Ovary (tissue), 9 donors: ENCODE data around the gene MTO1. TPM values are rescaled to one million over a fixed set of nuclear protein-coding genes. Genes with fewer than 3 reads are reported as not detected.
"Not testable (repeated sequence)": the region's sequence is repeated elsewhere in the genome, so short reads cannot be mapped to it uniquely, and the experiment has no call there.

Source experiments
- DNase-seq, 5 donors: peaks; one replicate each; pipeline ENCODE4 v3.0.0-alpha.2; 2019 to 2020
- H3K27ac ChIP-seq, 2 donors: fragments of 200-600 bp; one replicate each; pipeline versions ENCODE4 v1.5.1 to v1.8.0; 2019 to 2022
- H3K27me3 ChIP-seq: fragments of 200-600 bp; one replicate; pipeline ENCODE4 v1.8.0; 2022
- H3K36me3 ChIP-seq: fragments of 200-600 bp; sonication (generic); one replicate; pipeline ENCODE4 v1.5.1; 2019
- H3K4me1 ChIP-seq: one replicate; pipeline ENCODE4 v1.8.1; 2013; ENCODE audit warnings: mild to moderate bottlenecking, moderate library complexity; ENCODE audit not compliant: insufficient read depth
- H3K4me3 ChIP-seq: fragments of 200-600 bp; sonication (generic); one replicate; pipeline ENCODE4 v1.5.1; 2017
- H3K9me3 ChIP-seq, 2 donors: fragments of 200-600 bp in 1 of 2; sonication (generic) in 1 of 2; one replicate each; pipeline versions ENCODE4 v1.5.1 to v1.8.1; 2013 to 2019; ENCODE audit warnings: mild to moderate bottlenecking in 1 of 2, moderate library complexity in 1 of 2
- EP300 ChIP-seq: sonication (generic); formaldehyde crosslinking; IDR thresholded peaks from one replicate; pipeline ENCODE4 v1.6.1; 2017; ENCODE audit warnings: antibody characterized with exemption
- POLR2A ChIP-seq: fragments of 450-650 bp; IDR thresholded peaks from one replicate; pipeline ENCODE4 v1.6.1; 2017; ENCODE audit warnings: antibody characterized with exemption, mild to moderate bottlenecking, moderate library complexity
- WGBS, 3 donors: extraction: QIAGEN DNeasy Blood & Tissue Kit in 1 of 3; methylation state at CpG; one replicate each; pipeline versions ENCODE4 v1.1.5 to v1.1.7; 2013 to 2017; 5-methylcytosine and 5-hydroxymethylcytosine counted together
- intact Hi-C, 4 donors: fragments of 100-400 bp; cut with DNase I; formaldehyde crosslinking; loops; one replicate each; pipeline versions ENCODE4 v1.11.0 to v1.15.1; 2022 to 2023
- polyA plus RNA-seq, 2 donors: library from polyadenylated mRNA; stranded (reverse); fragments of 200-250 nt in 1 of 2; fragments of 350-450 nt in 1 of 2; fragmentation: Illumina TruSeq in 1 of 2; extraction: RNeasy Lipid Tissue Mini Kit (QIAGEN cat#74804) in 1 of 2; gene quantifications; one replicate each; pipeline ENCODE4 v1.2.3, GENCODE V29; 2013 to 2014
- small RNA-seq: library from RNA; depleted of rRNA; stranded (forward); fragments of <200 nt; gene quantifications from one replicate; pipeline ENCODE3, GENCODE V24; 2016
- total RNA-seq, 7 donors: library from RNA; depleted of rRNA in 2 of 7; stranded (reverse); fragments of >200 nt in 2 of 7; fragmentation: NEBNext Ultra II Directional in 3 of 7; extraction: Animal tissue kit (Norgen Biotek cat#: 25700) in 3 of 7; gene quantifications; one replicate each; pipeline versions ENCODE4 v1.1.0 to v1.2.4, GENCODE V29; 2016 to 2023
- TF ChIP-seq, protein P1 (sequence below), 3 donors: fragments of 450-650 bp in 2 of 3; fragments of 200-600 bp in 1 of 3; IDR thresholded peaks; one replicate each; pipeline versions ENCODE4 v1.5.1 to v1.8.0; 2016 to 2022; ENCODE audit warnings: antibody characterized with exemption in 3 of 3, mild to moderate bottlenecking in 1 of 3
- donor health status: DM: no; HTN: no; CAD: no; lungs with moderate emphysema.
- donor health status: DM: no; HTN: no; CAD: no.
- donor health status: Bipolar disorder and iron deficiency.
- donor health status: DM: yes; HTN: yes; CAD: no.
- donor health status: DM: no; HTN: no; CAD: no.
- donor health status: DM: yes; HTN: yes; CAD: no.

The MTO1 gene
- total and polyA plus RNA-seq, 9 donors = 19.8 to 43.1 (median 31.0) TPM

GRCh38 chr6:73548458-73549446, 87.2 kb downstream of the MTO1 start:
- DNase-seq = no peak
- Histone ChIP-seq H3K36me3 (no peaks in the 10 kb centered on the region), H3K9me3 (no peaks in the 10 kb centered on the region), H3K27me3 (no peaks in the 10 kb centered on the region), H3K27ac (no peak overlapping the region), H3K4me1 (no peaks in the 10 kb centered on the region), H3K4me3 (no peak overlapping the region)
- whole genome bisulfite sequencing, 3 donors = 88 to 94% (median 88%) methylated on average over 12 of the region's 12 CpGs
- intact Hi-C loops = no loop called here
- no peak for TF ChIP-seq EP300
- TF ChIP-seq, protein P1, sequence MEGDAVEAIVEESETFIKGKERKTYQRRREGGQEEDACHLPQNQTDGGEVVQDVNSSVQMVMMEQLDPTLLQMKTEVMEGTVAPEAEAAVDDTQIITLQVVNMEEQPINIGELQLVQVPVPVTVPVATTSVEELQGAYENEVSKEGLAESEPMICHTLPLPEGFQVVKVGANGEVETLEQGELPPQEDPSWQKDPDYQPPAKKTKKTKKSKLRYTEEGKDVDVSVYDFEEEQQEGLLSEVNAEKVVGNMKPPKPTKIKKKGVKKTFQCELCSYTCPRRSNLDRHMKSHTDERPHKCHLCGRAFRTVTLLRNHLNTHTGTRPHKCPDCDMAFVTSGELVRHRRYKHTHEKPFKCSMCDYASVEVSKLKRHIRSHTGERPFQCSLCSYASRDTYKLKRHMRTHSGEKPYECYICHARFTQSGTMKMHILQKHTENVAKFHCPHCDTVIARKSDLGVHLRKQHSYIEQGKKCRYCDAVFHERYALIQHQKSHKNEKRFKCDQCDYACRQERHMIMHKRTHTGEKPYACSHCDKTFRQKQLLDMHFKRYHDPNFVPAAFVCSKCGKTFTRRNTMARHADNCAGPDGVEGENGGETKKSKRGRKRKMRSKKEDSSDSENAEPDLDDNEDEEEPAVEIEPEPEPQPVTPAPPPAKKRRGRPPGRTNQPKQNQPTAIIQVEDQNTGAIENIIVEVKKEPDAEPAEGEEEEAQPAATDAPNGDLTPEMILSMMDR (IDR thresholded peaks at IDR 0.05) = no peak
- no peak for TF ChIP-seq POLR2A

DNA sequence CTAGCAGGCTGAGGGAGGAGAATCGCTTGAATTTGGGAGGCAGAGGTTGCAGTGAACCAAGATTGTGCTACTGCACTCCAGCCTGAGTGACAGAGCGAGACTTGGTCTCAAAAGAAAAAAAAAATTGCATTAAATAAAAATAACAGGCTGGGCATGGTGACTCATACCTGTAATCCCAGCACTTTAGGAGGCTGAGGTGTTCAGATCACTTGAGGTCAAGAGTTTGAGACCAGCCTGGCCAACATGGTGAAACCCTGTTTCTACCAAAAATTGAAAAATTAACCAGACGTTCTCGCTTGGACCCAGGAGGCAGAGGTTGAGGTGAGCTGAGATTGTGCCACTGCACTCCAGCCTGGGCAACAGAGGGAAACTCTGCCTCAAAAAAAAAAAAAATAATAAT, 89.6 kb downstream of the MTO1 start:
- H3K4me1 ChIP-seq, H3K9me3 ChIP-seq, DNase-seq, H3K27me3 ChIP-seq, H3K36me3 ChIP-seq, H3K4me3 ChIP-seq, H3K27ac ChIP-seq, intact Hi-C loops: not testable (repeated sequence)
- whole genome bisulfite sequencing, 3 donors = 93 to 95% (median 94%) methylated on average over 4 of the region's 4 CpGs

DNA sequence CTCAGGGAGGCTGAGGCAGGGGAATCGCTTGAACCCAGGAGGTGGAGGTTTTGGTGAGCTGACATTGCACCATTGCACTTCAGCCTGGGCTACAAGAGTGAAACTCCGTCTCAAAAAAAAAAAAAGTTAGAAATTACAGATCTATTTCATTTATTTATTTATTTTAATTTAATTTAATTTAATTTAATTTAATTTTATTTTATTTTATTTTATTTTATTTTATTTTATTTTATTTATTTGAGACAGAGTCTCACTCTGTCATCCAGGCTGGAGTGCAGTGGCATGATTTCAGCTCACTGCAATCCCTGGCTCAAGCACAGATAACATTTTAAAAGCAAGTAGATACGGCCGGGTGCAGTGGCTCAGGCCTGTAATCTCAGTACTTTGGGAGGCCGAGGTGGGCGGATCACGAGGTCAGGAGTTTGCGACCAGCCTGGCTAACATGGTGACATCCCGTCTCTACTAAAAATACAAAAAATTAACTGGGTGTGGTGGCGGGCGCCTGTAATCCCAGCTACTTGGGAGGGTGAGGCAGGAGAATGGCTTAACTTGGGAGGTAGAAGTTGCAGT, 93.9 kb downstream of the MTO1 start:
- H3K9me3 ChIP-seq, DNase-seq, H3K27me3 ChIP-seq, H3K4me1 ChIP-seq, H3K36me3 ChIP-seq, H3K27ac ChIP-seq, H3K4me3 ChIP-seq, intact Hi-C loops: not testable (repeated sequence)
- 77 to 96% (median 87%) methylated on average over 11 of the region's 11 CpGs for WGBS, 3 donors

- TF ChIP-seq EP300 (no peak), POLR2A (no peak)
- TF ChIP-seq, protein P1 (IDR thresholded peaks at IDR 0.05) = no peak
- no peak overlapping the region for H3K27ac ChIP-seq
- intact Hi-C loops = no loop called here
- peaks cover 1% of the 10 kb centered on the region for H3K4me1 ChIP-seq
- no peak for DNase-seq
- 26 to 34% (median 27%) methylated on average over 1 of the region's 1 CpG for WGBS, 3 donors
- no peak overlapping the region for H3K4me3 ChIP-seq
- no peaks in the 10 kb centered on the region for H3K27me3 ChIP-seq
- no peaks in the 10 kb centered on the region for H3K9me3 ChIP-seq
- H3K36me3 ChIP-seq = no peaks in the 10 kb centered on the region
Observed at GRCh38 chr6:73556836-73557235, 95.3 kb downstream of the MTO1 start.

Small RNAs within 50 kb of the gene (small RNA-seq; reads per million reads assigned to genes)
- gene AL603910.2 (not detected), gene RN7SL827P (not detected), gene RNU6-975P (not detected)

Other genes starting within 250 kb of the MTO1 start
- gene KHDC1L, start 236.2 kb upstream of the MTO1 start, total RNA-seq = under 1 TPM in 1 of 7 donors, not detected in 6; 0.40 TPM
- not detected for gene KHDC1L, start 236.2 kb upstream of the MTO1 start, polyA plus RNA-seq
- gene KHDC1, start 198.5 kb upstream of the MTO1 start, total RNA-seq = 1 to 10 TPM; 1.3 to 4.6 (median 3.3) TPM
- gene KHDC1, start 198.5 kb upstream of the MTO1 start, polyA plus RNA-seq = 1 to 10 TPM; 3.0 to 3.6 TPM
- not detected for gene DPPA5, start 107.5 kb upstream of the MTO1 start, total RNA-seq
- gene DPPA5, start 107.5 kb upstream of the MTO1 start, polyA plus RNA-seq = under 1 TPM in 1 of 2 donors, not detected in 1; 0.68 TPM
- not detected for gene KHDC3L, start 99.1 kb upstream of the MTO1 start, total RNA-seq
- under 1 TPM in 1 of 2 donors, not detected in 1; 0.73 TPM for gene KHDC3L, start 99.1 kb upstream of the MTO1 start, polyA plus RNA-seq
- gene OOEP, start 91.8 kb upstream of the MTO1 start, total RNA-seq = under 1 TPM in 2 of 7 donors, not detected in 5; 0.25 to 0.69 TPM
- gene OOEP, start 91.8 kb upstream of the MTO1 start, polyA plus RNA-seq = 1 to 10 TPM in 1 of 2 donors, under 1 TPM in 1; 0.43 to 1.5 TPM
- 1 to 10 TPM in 5 of 7 donors, under 1 TPM in 2; 0.88 to 3.6 (median 1.3) TPM for gene DDX43, start 66.9 kb upstream of the MTO1 start, total RNA-seq
- gene DDX43, start 66.9 kb upstream of the MTO1 start, polyA plus RNA-seq = 1 to 10 TPM in 1 of 2 donors, under 1 TPM in 1; 0.83 to 2.4 TPM
- gene CGAS, start 9.4 kb upstream of the MTO1 start, total RNA-seq = 1 to 10 TPM; 1.2 to 4.4 (median 2.8) TPM
- 1 to 10 TPM; 2.3 to 3.5 TPM for gene CGAS, start 9.4 kb upstream of the MTO1 start, polyA plus RNA-seq
- gene EEF1A1, start 59.3 kb downstream of the MTO1 start, total RNA-seq = over 10,000 TPM; 15,703 to 19,058 (median 16,968) TPM
- over 10,000 TPM; 15,578 to 19,769 TPM for gene EEF1A1, start 59.3 kb downstream of the MTO1 start, polyA plus RNA-seq
- 10 to 100 TPM in 1 of 7 donors, 1 to 10 TPM in 6; 6.3 to 18.3 (median 7.0) TPM for gene SLC17A5, start 192.3 kb downstream of the MTO1 start, total RNA-seq
- 10 to 100 TPM in 1 of 2 donors, 1 to 10 TPM in 1; 4.3 to 15.5 TPM for gene SLC17A5, start 192.3 kb downstream of the MTO1 start, polyA plus RNA-seq
- gene CD109, start 234.5 kb downstream of the MTO1 start, total RNA-seq = 1 to 10 TPM; 1.5 to 5.3 (median 3.2) TPM
- 1 to 10 TPM; 1.2 to 5.8 TPM for gene CD109, start 234.5 kb downstream of the MTO1 start, polyA plus RNA-seq